K562 treated with DMSO at 1 percent for 4 hours (cell line): Measurements from ENCODE around the gene PPM1B. TPM values are rescaled to one million over a fixed set of nuclear protein-coding genes. Genes with fewer than 3 reads are reported as not detected.

Source experiments
- total RNA-seq: library from RNA; unstranded; fragments of 300-600 nt; gene quantifications from 2 replicates; pipeline ENCODE4 v1.2.3, GENCODE V29; 2022; ENCODE audit not compliant: insufficient read depth

Gene PPM1B
- total RNA-seq, result 18.7 and 23.7 TPM in 2 replicates

GRCh38 chr2:44168681-44169154, at the start of gene PPM1B:
PPM1B (plus strand) TSS chr2:44168875; CDS start chr2:44201200, 32,325 bp downstream.

Other genes with a start within 250 kb of the PPM1B start
- 49.3 and 58.6 TPM in 2 replicates for gene LRPPRC, start 172.9 kb upstream of the PPM1B start, total RNA-seq
- not detected in 2 replicates for gene SLC3A1, start 106.6 kb downstream of the PPM1B start, total RNA-seq
- gene PREPL, start 192.6 kb downstream of the PPM1B start, total RNA-seq, result 18.5 and 22.2 TPM in 2 replicates
- 3.0 and 5.2 TPM in 2 replicates for gene CAMKMT, start 193.1 kb downstream of the PPM1B start, total RNA-seq